ENCODE results near the gene DDX5. TPM values are rescaled to one million over a fixed set of nuclear protein-coding genes. Genes with fewer than 3 reads are reported as not detected.
A peak's percentile ranks its signal among the peaks of the same experiment; 100 is the strongest.

The DDX5 gene
- total RNA-seq, 1 experiment from 2014 or later: 411 TPM

DNA sequence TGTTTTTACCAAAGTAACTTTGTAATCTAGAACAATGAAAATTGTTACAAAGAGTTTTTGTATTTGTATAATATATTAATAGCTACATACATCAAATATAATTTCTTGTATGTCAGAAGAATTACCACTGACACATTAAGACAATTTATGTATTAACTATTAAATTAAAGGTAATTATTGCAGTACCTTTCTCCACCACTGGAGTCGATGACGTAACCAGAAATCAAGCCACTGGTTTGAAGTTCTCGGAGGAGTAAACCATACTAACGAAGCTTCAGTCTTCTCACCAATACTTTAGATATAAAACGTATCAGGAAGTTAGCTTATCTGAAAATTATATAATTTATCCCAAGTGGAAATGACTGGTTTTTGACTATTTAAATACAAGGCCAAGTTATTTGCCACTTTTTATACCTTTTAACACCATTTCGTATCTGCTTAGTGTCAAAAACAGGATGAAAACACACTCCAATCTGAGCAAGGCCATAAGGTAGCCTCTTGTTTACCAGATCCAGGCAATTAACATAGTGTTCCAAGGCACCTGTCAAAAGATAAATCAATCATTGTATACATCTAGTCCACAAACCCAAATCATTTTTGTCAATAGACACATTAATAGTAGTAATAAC lies 13.5 kb downstream of the DDX5 start:
- Histone ChIP-seq H3K4me3 (ENCODE audit: low read depth in 2 of 2, low read length in 2 of 2) (no peak overlapping the region), H3K27ac (ENCODE audit: low read length) (no peak overlapping the region), H3K27me3 (ENCODE audit: control insufficient read depth, insufficient read depth, low read length) (no peaks in the 10 kb centered on the region), H3K36me3 (ENCODE audit: control insufficient read depth, insufficient read depth, low read length) (peaks cover 16% of the 10 kb centered on the region), H3K4me1 (ENCODE audit: control insufficient read depth, insufficient read depth, low read length) (peaks cover 4% of the 10 kb centered on the region), H3K9me3 (ENCODE audit: control insufficient read depth, insufficient read depth, low read depth, low read length) (no peaks in the 10 kb centered on the region)
- DNase-seq (ENCODE audit: low read depth, low spot score) (no peak), ATAC-seq (no peak)
- ChIA-PET CTCF (interaction anchor here (1.0 kb wide), 1 partner anchor 73 kb away, joined by 3 read pairs; no protein-coding TSS in a partner anchor), POLR2A (no interaction called here)
- no TSS peak for BruUV-seq (replicated peaks)
- in situ Hi-C loops (cut with HindIII; ENCODE audit: low pct_unique_long_range_greater_than_20kb, low sequenced_read_pairs): no loop called here
- intact Hi-C loops (cut with micrococcal nuclease; ENCODE audit: unreplicated experiment): loop anchor here (5.0 kb wide), 1 partner anchor 70 kb away; no protein-coding TSS in a partner anchor
- TF ChIP-seq, protein P1, sequence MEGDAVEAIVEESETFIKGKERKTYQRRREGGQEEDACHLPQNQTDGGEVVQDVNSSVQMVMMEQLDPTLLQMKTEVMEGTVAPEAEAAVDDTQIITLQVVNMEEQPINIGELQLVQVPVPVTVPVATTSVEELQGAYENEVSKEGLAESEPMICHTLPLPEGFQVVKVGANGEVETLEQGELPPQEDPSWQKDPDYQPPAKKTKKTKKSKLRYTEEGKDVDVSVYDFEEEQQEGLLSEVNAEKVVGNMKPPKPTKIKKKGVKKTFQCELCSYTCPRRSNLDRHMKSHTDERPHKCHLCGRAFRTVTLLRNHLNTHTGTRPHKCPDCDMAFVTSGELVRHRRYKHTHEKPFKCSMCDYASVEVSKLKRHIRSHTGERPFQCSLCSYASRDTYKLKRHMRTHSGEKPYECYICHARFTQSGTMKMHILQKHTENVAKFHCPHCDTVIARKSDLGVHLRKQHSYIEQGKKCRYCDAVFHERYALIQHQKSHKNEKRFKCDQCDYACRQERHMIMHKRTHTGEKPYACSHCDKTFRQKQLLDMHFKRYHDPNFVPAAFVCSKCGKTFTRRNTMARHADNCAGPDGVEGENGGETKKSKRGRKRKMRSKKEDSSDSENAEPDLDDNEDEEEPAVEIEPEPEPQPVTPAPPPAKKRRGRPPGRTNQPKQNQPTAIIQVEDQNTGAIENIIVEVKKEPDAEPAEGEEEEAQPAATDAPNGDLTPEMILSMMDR (IDR thresholded peaks at IDR 0.05): peak; percentile 34; the same call in 1 of the 2 replicates
- no peak for TF ChIP-seq POLR2AphosphoS5 (IDR thresholded peaks at IDR 0.05; ENCODE audit: low read depth, low read length)
- TF ChIP-seq TCF7L2 (IDR thresholded peaks at IDR 0.05; ENCODE audit: low read depth, low read length): no peak
- TF ChIP-seq, protein P2, sequence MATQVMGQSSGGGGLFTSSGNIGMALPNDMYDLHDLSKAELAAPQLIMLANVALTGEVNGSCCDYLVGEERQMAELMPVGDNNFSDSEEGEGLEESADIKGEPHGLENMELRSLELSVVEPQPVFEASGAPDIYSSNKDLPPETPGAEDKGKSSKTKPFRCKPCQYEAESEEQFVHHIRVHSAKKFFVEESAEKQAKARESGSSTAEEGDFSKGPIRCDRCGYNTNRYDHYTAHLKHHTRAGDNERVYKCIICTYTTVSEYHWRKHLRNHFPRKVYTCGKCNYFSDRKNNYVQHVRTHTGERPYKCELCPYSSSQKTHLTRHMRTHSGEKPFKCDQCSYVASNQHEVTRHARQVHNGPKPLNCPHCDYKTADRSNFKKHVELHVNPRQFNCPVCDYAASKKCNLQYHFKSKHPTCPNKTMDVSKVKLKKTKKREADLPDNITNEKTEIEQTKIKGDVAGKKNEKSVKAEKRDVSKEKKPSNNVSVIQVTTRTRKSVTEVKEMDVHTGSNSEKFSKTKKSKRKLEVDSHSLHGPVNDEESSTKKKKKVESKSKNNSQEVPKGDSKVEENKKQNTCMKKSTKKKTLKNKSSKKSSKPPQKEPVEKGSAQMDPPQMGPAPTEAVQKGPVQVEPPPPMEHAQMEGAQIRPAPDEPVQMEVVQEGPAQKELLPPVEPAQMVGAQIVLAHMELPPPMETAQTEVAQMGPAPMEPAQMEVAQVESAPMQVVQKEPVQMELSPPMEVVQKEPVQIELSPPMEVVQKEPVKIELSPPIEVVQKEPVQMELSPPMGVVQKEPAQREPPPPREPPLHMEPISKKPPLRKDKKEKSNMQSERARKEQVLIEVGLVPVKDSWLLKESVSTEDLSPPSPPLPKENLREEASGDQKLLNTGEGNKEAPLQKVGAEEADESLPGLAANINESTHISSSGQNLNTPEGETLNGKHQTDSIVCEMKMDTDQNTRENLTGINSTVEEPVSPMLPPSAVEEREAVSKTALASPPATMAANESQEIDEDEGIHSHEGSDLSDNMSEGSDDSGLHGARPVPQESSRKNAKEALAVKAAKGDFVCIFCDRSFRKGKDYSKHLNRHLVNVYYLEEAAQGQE (IDR thresholded peaks at IDR 0.05; ENCODE audit: insufficient read depth in 1 of 2, low read depth in 2 of 2, low read length in 1 of 2): no peak

DNA sequence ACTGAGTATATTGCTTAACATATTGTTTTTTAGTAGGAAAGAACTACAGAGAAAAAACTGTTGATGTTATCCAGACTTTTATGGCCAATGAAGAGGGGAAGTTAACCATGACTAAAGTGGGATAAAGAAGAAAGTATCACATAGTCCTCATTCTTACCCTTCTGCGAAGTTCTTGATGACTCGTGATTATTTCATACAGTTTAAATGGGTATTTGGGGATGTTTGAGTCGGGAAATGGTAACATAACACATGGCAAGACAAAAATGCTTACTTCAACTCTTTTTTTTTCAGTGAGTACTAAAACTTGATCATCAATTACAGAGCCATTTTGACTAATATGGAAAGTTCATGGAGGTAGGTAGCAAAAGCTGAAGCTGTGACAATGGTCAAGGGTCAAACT lies 14.1 kb downstream of the DDX5 start:
- Histone ChIP-seq H3K4me3 (ENCODE audit: low read depth in 2 of 2, low read length in 2 of 2) (no peak overlapping the region), H3K27me3 (ENCODE audit: control insufficient read depth, insufficient read depth, low read length) (no peaks in the 10 kb centered on the region), H3K27ac (ENCODE audit: low read length) (no peak overlapping the region), H3K9me3 (ENCODE audit: control insufficient read depth, insufficient read depth, low read depth, low read length) (no peaks in the 10 kb centered on the region), H3K4me1 (ENCODE audit: control insufficient read depth, insufficient read depth, low read length) (no peaks in the 10 kb centered on the region), H3K36me3 (ENCODE audit: control insufficient read depth, insufficient read depth, low read length) (peaks cover 16% of the 10 kb centered on the region)
- ATAC-seq (no peak), DNase-seq (ENCODE audit: low read depth, low spot score) (no peak)
- no TSS peak for BruUV-seq (replicated peaks)
- ChIA-PET POLR2A (no interaction called here), CTCF (interaction anchor here (1.5 kb wide), 1 partner anchor 72 kb away, joined by 21 read pairs; no protein-coding TSS in a partner anchor)
- no peak for TF ChIP-seq TCF7L2 (IDR thresholded peaks at IDR 0.05; ENCODE audit: low read depth, low read length)
- no peak for TF ChIP-seq POLR2AphosphoS5 (IDR thresholded peaks at IDR 0.05; ENCODE audit: low read depth, low read length)
- TF ChIP-seq, protein P1 (IDR thresholded peaks at IDR 0.05): no peak
- TF ChIP-seq, protein P2 (IDR thresholded peaks at IDR 0.05; ENCODE audit: insufficient read depth in 1 of 2, low read depth in 2 of 2, low read length in 1 of 2): no peak
- no peak for TF ChIP-seq SIN3A (IDR thresholded peaks at IDR 0.05; ENCODE audit: borderline replicate concordance, insufficient read depth, low read depth, low read length)
- in situ Hi-C loops (cut with HindIII; ENCODE audit: low pct_unique_long_range_greater_than_20kb, low sequenced_read_pairs) (no loop called here), intact Hi-C loops (cut with micrococcal nuclease; ENCODE audit: unreplicated experiment) (loop anchor here (5.0 kb wide), 1 partner anchor 70 kb away; no protein-coding TSS in a partner anchor)
